Ishikawa (cell line): ENCODE results near the gene C5orf34.

Experiments used
- CEBPB ChIP-seq: IDR thresholded peaks from 2 replicates; pipeline ENCODE4 v1.6.1; 2012
- CREB1 ChIP-seq: IDR thresholded peaks from 2 replicates; pipeline ENCODE4 v1.6.1; 2012; ENCODE audit warnings: low read depth
- EGR1 ChIP-seq: IDR thresholded peaks from 2 replicates; pipeline ENCODE4 v1.6.1; 2012
- EP300 ChIP-seq: IDR thresholded peaks from 2 replicates; pipeline ENCODE4 v1.6.1; 2012; ENCODE audit warnings: borderline replicate concordance
- FOXM1 ChIP-seq: IDR thresholded peaks from 2 replicates; pipeline ENCODE4 v1.6.1; 2012; ENCODE audit warnings: low read depth, borderline replicate concordance
- NFIC ChIP-seq: IDR thresholded peaks from 2 replicates; pipeline ENCODE4 v1.6.1; 2012
- RAD21 ChIP-seq: IDR thresholded peaks from 2 replicates; pipeline ENCODE4 v1.6.1; 2012; ENCODE audit warnings: low read depth
- TAF1 ChIP-seq: IDR thresholded peaks from 2 replicates; pipeline ENCODE4 v1.6.1; 2012; ENCODE audit warnings: low read depth, mild to moderate bottlenecking
- TCF12 ChIP-seq: IDR thresholded peaks from 2 replicates; pipeline ENCODE4 v1.6.1; 2012; ENCODE audit warnings: low read depth
- TEAD4 ChIP-seq: IDR thresholded peaks from 2 replicates; pipeline ENCODE4 v1.6.1; 2012
- YY1 ChIP-seq: IDR thresholded peaks from 2 replicates; pipeline ENCODE4 v1.6.1; 2012; ENCODE audit warnings: low read depth
- TF ChIP-seq, protein P1 (sequence below): IDR thresholded peaks from 2 replicates; pipeline ENCODE4 v1.6.1; 2012; ENCODE audit warnings: low read depth, mild to moderate bottlenecking
- TF ChIP-seq, protein P2 (sequence below): IDR thresholded peaks from 2 replicates; pipeline ENCODE4 v1.6.1; 2012
- TF ChIP-seq, protein P3 (sequence below): IDR thresholded peaks from 2 replicates; pipeline ENCODE4 v1.6.1; 2012

DNA sequence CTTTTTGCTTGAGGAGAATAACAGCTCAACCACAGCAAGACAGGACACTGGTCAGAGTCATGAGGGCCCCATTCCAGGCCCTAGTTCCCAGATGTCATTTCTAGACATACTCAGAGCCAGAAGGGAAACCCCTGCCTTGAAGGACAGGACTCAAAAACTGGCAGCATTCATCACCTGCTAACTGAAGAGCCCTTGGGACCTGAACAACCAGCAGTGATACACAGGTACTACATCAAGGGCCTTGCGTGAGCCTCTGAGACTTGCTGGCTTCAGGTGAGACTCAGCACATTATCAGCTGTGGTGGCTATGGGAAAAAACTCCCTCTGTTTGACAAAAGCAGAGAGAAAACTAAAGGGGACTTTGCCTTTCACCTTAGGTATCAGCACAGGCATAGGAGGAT is 53.9 kb downstream of the C5orf34 start:
- TF ChIP-seq TAF1 = no peak
- TF ChIP-seq EGR1 = no peak
- TF ChIP-seq YY1 = no peak
- TF ChIP-seq, protein P1, sequence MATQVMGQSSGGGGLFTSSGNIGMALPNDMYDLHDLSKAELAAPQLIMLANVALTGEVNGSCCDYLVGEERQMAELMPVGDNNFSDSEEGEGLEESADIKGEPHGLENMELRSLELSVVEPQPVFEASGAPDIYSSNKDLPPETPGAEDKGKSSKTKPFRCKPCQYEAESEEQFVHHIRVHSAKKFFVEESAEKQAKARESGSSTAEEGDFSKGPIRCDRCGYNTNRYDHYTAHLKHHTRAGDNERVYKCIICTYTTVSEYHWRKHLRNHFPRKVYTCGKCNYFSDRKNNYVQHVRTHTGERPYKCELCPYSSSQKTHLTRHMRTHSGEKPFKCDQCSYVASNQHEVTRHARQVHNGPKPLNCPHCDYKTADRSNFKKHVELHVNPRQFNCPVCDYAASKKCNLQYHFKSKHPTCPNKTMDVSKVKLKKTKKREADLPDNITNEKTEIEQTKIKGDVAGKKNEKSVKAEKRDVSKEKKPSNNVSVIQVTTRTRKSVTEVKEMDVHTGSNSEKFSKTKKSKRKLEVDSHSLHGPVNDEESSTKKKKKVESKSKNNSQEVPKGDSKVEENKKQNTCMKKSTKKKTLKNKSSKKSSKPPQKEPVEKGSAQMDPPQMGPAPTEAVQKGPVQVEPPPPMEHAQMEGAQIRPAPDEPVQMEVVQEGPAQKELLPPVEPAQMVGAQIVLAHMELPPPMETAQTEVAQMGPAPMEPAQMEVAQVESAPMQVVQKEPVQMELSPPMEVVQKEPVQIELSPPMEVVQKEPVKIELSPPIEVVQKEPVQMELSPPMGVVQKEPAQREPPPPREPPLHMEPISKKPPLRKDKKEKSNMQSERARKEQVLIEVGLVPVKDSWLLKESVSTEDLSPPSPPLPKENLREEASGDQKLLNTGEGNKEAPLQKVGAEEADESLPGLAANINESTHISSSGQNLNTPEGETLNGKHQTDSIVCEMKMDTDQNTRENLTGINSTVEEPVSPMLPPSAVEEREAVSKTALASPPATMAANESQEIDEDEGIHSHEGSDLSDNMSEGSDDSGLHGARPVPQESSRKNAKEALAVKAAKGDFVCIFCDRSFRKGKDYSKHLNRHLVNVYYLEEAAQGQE = no peak
- TF ChIP-seq TCF12 = no peak
- no peak for TF ChIP-seq TEAD4
- no peak for TF ChIP-seq EP300
- TF ChIP-seq RAD21 = no peak
- TF ChIP-seq, protein P2, sequence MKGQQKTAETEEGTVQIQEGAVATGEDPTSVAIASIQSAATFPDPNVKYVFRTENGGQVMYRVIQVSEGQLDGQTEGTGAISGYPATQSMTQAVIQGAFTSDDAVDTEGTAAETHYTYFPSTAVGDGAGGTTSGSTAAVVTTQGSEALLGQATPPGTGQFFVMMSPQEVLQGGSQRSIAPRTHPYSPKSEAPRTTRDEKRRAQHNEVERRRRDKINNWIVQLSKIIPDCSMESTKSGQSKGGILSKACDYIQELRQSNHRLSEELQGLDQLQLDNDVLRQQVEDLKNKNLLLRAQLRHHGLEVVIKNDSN = no peak
- no peak for TF ChIP-seq CREB1
- TF ChIP-seq, protein P3, sequence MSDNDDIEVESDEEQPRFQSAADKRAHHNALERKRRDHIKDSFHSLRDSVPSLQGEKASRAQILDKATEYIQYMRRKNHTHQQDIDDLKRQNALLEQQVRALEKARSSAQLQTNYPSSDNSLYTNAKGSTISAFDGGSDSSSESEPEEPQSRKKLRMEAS = no peak
- no peak for TF ChIP-seq CEBPB
- TF ChIP-seq NFIC = no peak
- TF ChIP-seq FOXM1 = no peak
